Endodermal cell (in vitro differentiated cells): ENCODE measurements around the gene SBF2. TPM values are rescaled to one million over a fixed set of nuclear protein-coding genes. Genes with fewer than 3 reads are reported as not detected.

ENCODE experiments used
- DNase-seq: peaks from one replicate; pipeline ENCODE4 v3.0.0-alpha.2; 2017
- H3K27ac ChIP-seq: 2 replicates; pipeline ENCODE4 v1.5.1; 2013; ENCODE audit warnings: mild to moderate bottlenecking, low read depth, low read length, moderate library complexity
- H3K27me3 ChIP-seq: 2 replicates; pipeline ENCODE4 v1.6.1; 2013; ENCODE audit warnings: mild to moderate bottlenecking, low read length, moderate library complexity; ENCODE audit not compliant: insufficient read depth, control insufficient read depth, poor library complexity, severe bottlenecking
- H3K36me3 ChIP-seq: 2 replicates; pipeline ENCODE4 v1.7.0; 2013; ENCODE audit warnings: mild to moderate bottlenecking, low read length, moderate library complexity; ENCODE audit not compliant: control insufficient read depth, insufficient read depth
- H3K4me1 ChIP-seq: one replicate; pipeline ENCODE4 v1.7.0; 2013; ENCODE audit warnings: low read length; ENCODE audit not compliant: control insufficient read depth, insufficient read depth
- H3K4me3 ChIP-seq: 2 replicates; pipeline ENCODE4 v1.5.1; 2013; ENCODE audit warnings: mild to moderate bottlenecking, low read length, moderate library complexity
- H3K9ac ChIP-seq: 2 replicates; pipeline ENCODE4 v1.6.1; 2013; ENCODE audit warnings: mild to moderate bottlenecking, low read length, moderate library complexity; ENCODE audit not compliant: poor library complexity, severe bottlenecking; ENCODE audit errors: extremely low read depth
- H3K9me3 ChIP-seq: 2 replicates; pipeline ENCODE4 v1.6.1; 2013; ENCODE audit warnings: mild to moderate bottlenecking, low read length, moderate library complexity; ENCODE audit not compliant: control insufficient read depth
- H3K27ac Mint-ChIP-seq: 2 replicates; pipeline ENCODE4 v1.8.0; 2020; ENCODE audit warnings: mixed read lengths
- H3K27me3 Mint-ChIP-seq: 2 replicates; pipeline ENCODE4 v1.8.0; 2021; ENCODE audit warnings: mild to moderate bottlenecking, mixed read lengths; ENCODE audit not compliant: insufficient read depth
- H3K36me3 Mint-ChIP-seq: 2 replicates; pipeline ENCODE4 v1.8.0; 2020; ENCODE audit warnings: low read depth, mixed read lengths
- H3K4me1 Mint-ChIP-seq: 2 replicates; pipeline ENCODE4 v1.8.0; 2020; ENCODE audit warnings: mixed read lengths
- H3K4me3 Mint-ChIP-seq: 2 replicates; pipeline ENCODE4 v1.8.0; 2020; ENCODE audit warnings: mild to moderate bottlenecking, moderate library complexity, mixed read lengths
- H3K9me3 Mint-ChIP-seq: 2 replicates; pipeline ENCODE4 v1.8.0; 2020; ENCODE audit warnings: mild to moderate bottlenecking, mixed read lengths
- WGBS, 2 experiments: methylation state at CpG; one replicate each; pipeline versions ENCODE4 v1.1.5 to v1.1.7; 2013; ENCODE audit warnings: missing lambda C conversion rate in 2 of 2, mixed read lengths in 1 of 2; ENCODE audit not compliant: insufficient coverage in 1 of 2, insufficient read length in 1 of 2; 5-methylcytosine and 5-hydroxymethylcytosine counted together
- total RNA-seq, 2 donors: library from RNA; stranded (reverse); fragmentation: NEBNext Ultra II Directional in 1 of 2; extraction: Animal tissue kit (Norgen Biotek cat#: 25700) in 1 of 2; gene quantifications; 2 replicates in 1 of 2; 3 replicates in 1 of 2; pipeline ENCODE4 v1.2.1, GENCODE V29; 2021
- TF ChIP-seq, protein P1 (sequence below): fragments of 200-600 bp; sonication (generic); conservative IDR thresholded peaks from 2 replicates; pipeline ENCODE4 v1.5.0; 2021; ENCODE audit warnings: antibody characterized with exemption, mild to moderate bottlenecking

The SBF2 gene
- total RNA-seq, 2 donors from 2014 or later: 27.1 to 32.5 TPM

- H3K4me1 Mint-ChIP-seq: peaks cover 19% of the 10 kb centered on the region
Observed at GRCh38 chr11:9826390-9826789, 467.6 kb downstream of the SBF2 start.

DNA sequence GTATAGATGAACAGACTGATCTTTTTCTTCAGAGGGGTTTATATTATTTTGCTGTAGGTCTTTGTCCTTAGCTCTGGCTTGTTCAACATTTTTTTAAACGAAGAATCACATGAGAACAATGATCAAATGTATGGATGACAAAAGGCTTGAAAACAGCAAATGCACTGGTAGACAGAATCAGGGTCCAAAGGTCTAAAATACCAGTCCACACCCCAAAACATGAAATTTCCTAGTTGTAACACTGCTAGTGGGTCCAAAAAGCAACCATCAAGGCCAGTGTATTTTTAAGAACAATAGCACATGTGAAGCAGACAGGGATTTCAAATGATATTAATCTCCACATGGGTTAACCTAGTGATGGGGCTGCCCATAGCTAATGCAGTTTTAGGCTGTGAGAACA lies 468.1 kb downstream of the SBF2 start:
- WGBS, 2 experiments: 94 to 100% methylated on average over 1 of the region's 1 CpG
- TF ChIP-seq, protein P1, sequence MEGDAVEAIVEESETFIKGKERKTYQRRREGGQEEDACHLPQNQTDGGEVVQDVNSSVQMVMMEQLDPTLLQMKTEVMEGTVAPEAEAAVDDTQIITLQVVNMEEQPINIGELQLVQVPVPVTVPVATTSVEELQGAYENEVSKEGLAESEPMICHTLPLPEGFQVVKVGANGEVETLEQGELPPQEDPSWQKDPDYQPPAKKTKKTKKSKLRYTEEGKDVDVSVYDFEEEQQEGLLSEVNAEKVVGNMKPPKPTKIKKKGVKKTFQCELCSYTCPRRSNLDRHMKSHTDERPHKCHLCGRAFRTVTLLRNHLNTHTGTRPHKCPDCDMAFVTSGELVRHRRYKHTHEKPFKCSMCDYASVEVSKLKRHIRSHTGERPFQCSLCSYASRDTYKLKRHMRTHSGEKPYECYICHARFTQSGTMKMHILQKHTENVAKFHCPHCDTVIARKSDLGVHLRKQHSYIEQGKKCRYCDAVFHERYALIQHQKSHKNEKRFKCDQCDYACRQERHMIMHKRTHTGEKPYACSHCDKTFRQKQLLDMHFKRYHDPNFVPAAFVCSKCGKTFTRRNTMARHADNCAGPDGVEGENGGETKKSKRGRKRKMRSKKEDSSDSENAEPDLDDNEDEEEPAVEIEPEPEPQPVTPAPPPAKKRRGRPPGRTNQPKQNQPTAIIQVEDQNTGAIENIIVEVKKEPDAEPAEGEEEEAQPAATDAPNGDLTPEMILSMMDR: no peak

More at GRCh38 chr11:9826390-9826789, 467.6 kb downstream of the SBF2 start:
- no peak overlapping the region for H3K27ac ChIP-seq
- Mint-ChIP-seq H3K4me3 (no peak overlapping the region), H3K27ac (no peak overlapping the region), H3K27me3 (no peaks in the 10 kb centered on the region), H3K36me3 (peaks cover 10% of the 10 kb centered on the region), H3K9me3 (no peaks in the 10 kb centered on the region)
- H3K36me3 ChIP-seq: no peaks in the 10 kb centered on the region
- TF ChIP-seq, protein P1: no peak
- 94 to 100% methylated on average over 1 of the region's 1 CpG for WGBS, 2 experiments
- no peak overlapping the region for H3K4me3 ChIP-seq
- H3K27me3 ChIP-seq: no peaks in the 10 kb centered on the region
- no peak for DNase-seq
- peaks cover 7% of the 10 kb centered on the region for H3K4me1 ChIP-seq
- H3K9me3 ChIP-seq: no peaks in the 10 kb centered on the region
- no peak overlapping the region for H3K9ac ChIP-seq

GRCh38 chr11:9825315-9825714 lies 468.7 kb downstream of the SBF2 start:
- 88 to 94% methylated on average over 3 to 4 of the region's 4 CpGs for WGBS, 2 experiments
- H3K27ac Mint-ChIP-seq: no peak overlapping the region
- H3K9me3 ChIP-seq: no peaks in the 10 kb centered on the region
- H3K4me1 Mint-ChIP-seq: peaks cover 30% of the 10 kb centered on the region
- peaks cover 16% of the 10 kb centered on the region for H3K4me1 ChIP-seq
- DNase-seq: no peak
- H3K9me3 Mint-ChIP-seq: no peaks in the 10 kb centered on the region
- H3K9ac ChIP-seq: no peak overlapping the region
- H3K4me3 ChIP-seq: no peak overlapping the region
- H3K27ac ChIP-seq: no peak overlapping the region
- no peak overlapping the region for H3K4me3 Mint-ChIP-seq
- TF ChIP-seq, protein P1: no peak
- H3K36me3 Mint-ChIP-seq: peaks cover 10% of the 10 kb centered on the region
- H3K27me3 Mint-ChIP-seq: no peaks in the 10 kb centered on the region
- H3K27me3 ChIP-seq: no peaks in the 10 kb centered on the region
- H3K36me3 ChIP-seq: no peaks in the 10 kb centered on the region

More for the DNA sequence above, 468.1 kb downstream of the SBF2 start:
- no peak overlapping the region for H3K4me3 ChIP-seq
- H3K9me3 Mint-ChIP-seq: no peaks in the 10 kb centered on the region
- H3K4me1 Mint-ChIP-seq: peaks cover 24% of the 10 kb centered on the region
- H3K27ac Mint-ChIP-seq: no peak overlapping the region
- H3K4me3 Mint-ChIP-seq: no peak overlapping the region
- H3K36me3 ChIP-seq: no peaks in the 10 kb centered on the region
- peaks cover 10% of the 10 kb centered on the region for H3K36me3 Mint-ChIP-seq
- no peak for DNase-seq
- H3K27me3 ChIP-seq: no peaks in the 10 kb centered on the region
- H3K27ac ChIP-seq: no peak overlapping the region
- no peaks in the 10 kb centered on the region for H3K27me3 Mint-ChIP-seq
- H3K9ac ChIP-seq: no peak overlapping the region
- peaks cover 12% of the 10 kb centered on the region for H3K4me1 ChIP-seq
- no peaks in the 10 kb centered on the region for H3K9me3 ChIP-seq
